SW 1271 (cell line): ENCODE measurements around the gene EPC2.
"Not testable (repeated sequence)": the region's sequence is repeated elsewhere in the genome, so short reads cannot be mapped to it uniquely, and the experiment has no call there.

Experiments used
- DNase-seq, 2 experiments: peaks; one replicate each; lab custom pipeline; 2025; lab: John Stamatoyannopoulos, UW

The EPC2 gene

GRCh38 chr2:148721991-148722777 is 77.6 kb downstream of the EPC2 start:
- DNase-seq, result no peak

- DNase-seq, result no peak
Observed at GRCh38 chr2:148725564-148725963, 81.0 kb downstream of the EPC2 start.

GRCh38 chr2:148726228-148726627 is 81.7 kb downstream of the EPC2 start:
- no peak for DNase-seq

GRCh38 chr2:148730085-148730484 is 85.5 kb downstream of the EPC2 start:
- DNase-seq, result no peak

GRCh38 chr2:148737742-148738141 is 93.2 kb downstream of the EPC2 start:
- DNase-seq, result no peak

- no peak for DNase-seq
Observed at GRCh38 chr2:148739454-148740105, 95.0 kb downstream of the EPC2 start.

GRCh38 chr2:148742373-148742772 is 97.8 kb downstream of the EPC2 start:
- no peak for DNase-seq

GRCh38 chr2:148745151-148745851 is 100.8 kb downstream of the EPC2 start:
- DNase-seq, result no peak

GRCh38 chr2:148746973-148747372 is 102.4 kb downstream of the EPC2 start:
- DNase-seq, result no peak

GRCh38 chr2:148751907-148752306 is 107.4 kb downstream of the EPC2 start:
- no peak for DNase-seq

GRCh38 chr2:148752977-148753376 is 108.4 kb downstream of the EPC2 start:
- no peak for DNase-seq

- no peak for DNase-seq
Observed at GRCh38 chr2:148754864-148755263, 110.3 kb downstream of the EPC2 start.

- DNase-seq, result peak in 1 of 2 experiments; percentile 33
Observed at GRCh38 chr2:148756292-148756975, 111.9 kb downstream of the EPC2 start.

- DNase-seq, result no peak
Observed at GRCh38 chr2:148764815-148765214, 120.3 kb downstream of the EPC2 start.

GRCh38 chr2:148770047-148770446 is 125.5 kb downstream of the EPC2 start:
- no peak for DNase-seq

GRCh38 chr2:148781544-148781943 is 137.0 kb downstream of the EPC2 start:
- no peak for DNase-seq

GRCh38 chr2:148789059-148789458 is 144.5 kb downstream of the EPC2 start:
- DNase-seq, result no peak

GRCh38 chr2:148790172-148790571 is 145.6 kb downstream of the EPC2 start:
- not testable (repeated sequence) for DNase-seq

- DNase-seq, result peak in 1 of 2 experiments; percentile 39
Observed at GRCh38 chr2:148794558-148794957, 150.0 kb downstream of the EPC2 start.

GRCh38 chr2:148796735-148797512 is 152.4 kb downstream of the EPC2 start:
- DNase-seq, result no peak

GRCh38 chr2:148802448-148803220 is 158.1 kb downstream of the EPC2 start:
- no peak for DNase-seq
